HG02973 (cell line): Measurements from ENCODE around the gene EEF1AKMT1.
"Not testable (repeated sequence)": the region's sequence is repeated elsewhere in the genome, so short reads cannot be mapped to it uniquely, and the experiment has no call there.

ENCODE experiments used
- ATAC-seq: cut with Tn5 transposase; IDR thresholded peaks from one replicate; pipeline ENCODE4 v1.9.1; 2021; ENCODE audit warnings: moderate library complexity; ENCODE audit not compliant: unreplicated experiment

EEF1AKMT1 gene

DNA sequence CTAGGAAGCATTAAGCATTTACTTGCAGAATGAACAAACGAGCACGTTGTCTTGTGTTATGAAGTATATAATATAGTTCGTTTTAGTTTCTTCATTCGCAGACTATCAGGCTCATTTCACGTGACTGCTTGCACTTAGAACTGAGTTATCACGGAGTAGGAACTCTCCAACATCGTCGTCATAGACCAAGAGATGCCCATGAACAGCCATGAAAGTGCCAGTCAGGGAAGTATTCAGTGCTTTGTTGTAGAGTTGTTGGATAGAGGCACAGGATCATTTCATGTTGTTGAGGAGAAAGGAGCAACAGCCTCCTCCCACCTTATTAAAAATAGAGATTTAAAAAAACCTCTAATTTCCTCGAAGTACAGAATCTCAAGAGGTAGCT, 71.2 kb downstream of the EEF1AKMT1 start:
- no peak for ATAC-seq

DNA sequence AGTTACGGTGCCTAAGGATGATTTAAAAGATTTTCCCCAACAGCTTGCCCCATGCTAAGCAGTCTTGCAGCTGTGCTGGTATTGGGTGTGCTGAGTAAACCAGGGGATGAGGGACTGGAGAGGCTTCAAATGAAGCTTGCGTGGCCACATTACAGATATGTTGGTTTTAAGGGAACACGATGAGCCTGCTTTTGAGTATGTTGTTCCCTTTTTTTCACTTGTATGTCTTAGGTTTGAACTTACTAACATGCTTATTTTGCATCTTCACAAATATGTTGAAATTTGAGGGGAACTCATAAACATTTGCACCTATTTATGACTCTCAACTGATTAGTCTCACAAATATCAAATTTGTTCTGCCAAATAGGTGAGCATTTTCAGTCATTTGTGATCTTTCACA, 72.3 kb downstream of the EEF1AKMT1 start:
- no peak for ATAC-seq

DNA sequence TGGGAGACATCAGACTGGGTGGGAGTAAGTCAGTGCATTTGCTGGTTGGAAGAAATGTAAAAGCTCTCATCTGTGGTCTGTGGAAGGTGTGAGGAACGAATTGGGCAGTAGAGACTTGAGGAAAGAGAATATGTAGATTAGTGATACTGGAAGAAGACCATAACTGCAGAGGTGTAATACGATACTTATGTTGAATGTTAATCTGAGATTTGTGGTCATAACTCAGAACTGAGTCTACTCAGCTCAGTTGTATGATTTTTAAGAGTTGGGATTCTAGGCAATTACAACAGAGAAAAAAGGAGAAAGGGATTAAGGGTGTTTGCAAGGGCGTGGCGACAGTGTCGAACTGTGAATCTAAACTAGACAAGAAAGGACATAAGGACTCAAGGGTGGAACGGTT, 73.5 kb downstream of the EEF1AKMT1 start:
- no peak for ATAC-seq

DNA sequence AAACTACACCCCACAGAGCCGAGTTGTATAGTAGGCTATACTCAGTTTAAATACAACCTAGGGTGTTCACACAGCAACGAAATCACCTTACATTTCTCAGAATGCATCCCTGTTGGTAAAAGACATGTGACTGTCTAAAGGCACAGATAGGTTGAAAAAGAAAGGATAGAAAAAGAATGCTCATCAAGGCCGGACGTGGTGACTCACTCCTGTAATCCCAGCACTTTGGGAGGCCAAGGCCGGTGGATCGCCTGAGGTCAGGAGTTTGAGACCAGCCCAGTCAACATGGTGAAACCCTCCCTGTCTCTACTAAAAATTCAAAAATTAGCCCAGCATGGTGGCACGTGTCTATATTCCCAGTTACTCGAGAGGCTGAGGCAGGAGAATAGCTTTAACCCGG, 74.0 kb downstream of the EEF1AKMT1 start:
- no peak for ATAC-seq

DNA sequence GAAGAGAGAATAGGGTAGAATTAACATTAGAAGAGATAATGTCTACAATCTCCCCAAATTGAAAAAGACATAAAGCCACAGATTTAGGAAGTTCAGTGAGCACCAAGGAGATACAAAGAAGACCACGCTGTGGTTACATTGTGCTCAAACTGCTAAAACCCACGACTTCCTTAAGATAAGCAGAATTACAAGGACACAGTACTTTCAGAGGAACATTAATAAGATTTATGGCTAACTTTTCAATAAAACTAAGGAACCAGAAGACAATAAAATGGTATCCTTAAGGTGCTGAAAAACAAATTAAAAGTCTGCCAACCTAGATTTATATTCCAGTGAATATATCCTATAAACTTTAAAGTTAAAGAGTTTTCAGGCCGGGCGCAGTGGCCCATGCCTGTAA, 77.7 kb downstream of the EEF1AKMT1 start:
- ATAC-seq, result no peak

DNA sequence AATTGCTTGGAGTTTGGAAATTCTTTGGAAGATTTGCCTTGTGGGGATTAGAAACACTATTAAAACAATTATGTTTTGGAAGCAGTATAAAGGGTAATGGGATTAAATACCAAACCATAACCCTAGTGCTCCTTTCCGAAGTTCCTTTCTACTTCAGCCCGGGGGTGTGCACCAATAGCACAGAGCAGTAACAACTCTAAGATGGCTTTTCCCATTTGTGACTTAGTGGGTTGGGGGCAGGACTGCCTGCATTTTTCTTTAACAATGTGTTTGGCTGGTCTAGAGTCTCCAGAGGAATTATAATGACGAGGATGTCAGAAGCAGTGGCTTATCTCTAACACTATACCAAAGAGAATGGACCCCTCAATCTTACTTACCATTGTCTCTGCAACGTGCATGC, 82.1 kb downstream of the EEF1AKMT1 start:
- ATAC-seq, result no peak

DNA sequence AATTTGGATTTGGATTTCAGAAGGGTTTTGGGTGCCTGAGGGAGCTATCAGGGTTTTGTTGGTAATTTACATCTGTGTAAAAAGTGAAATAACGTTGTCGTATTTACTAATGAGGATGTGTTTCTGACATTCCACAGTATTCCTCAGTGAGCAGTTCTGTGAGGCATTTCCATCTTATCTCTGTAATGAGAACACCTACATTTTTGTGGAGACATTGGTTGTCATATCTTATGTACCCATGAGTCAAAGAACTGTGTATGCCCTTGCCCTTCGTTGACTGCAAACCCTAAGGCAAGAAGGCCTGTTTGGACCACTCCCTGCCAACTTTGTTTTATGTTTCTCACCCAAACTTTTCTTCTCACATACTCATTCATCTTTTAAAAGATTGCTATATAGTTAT, 84.5 kb downstream of the EEF1AKMT1 start:
- no peak for ATAC-seq

DNA sequence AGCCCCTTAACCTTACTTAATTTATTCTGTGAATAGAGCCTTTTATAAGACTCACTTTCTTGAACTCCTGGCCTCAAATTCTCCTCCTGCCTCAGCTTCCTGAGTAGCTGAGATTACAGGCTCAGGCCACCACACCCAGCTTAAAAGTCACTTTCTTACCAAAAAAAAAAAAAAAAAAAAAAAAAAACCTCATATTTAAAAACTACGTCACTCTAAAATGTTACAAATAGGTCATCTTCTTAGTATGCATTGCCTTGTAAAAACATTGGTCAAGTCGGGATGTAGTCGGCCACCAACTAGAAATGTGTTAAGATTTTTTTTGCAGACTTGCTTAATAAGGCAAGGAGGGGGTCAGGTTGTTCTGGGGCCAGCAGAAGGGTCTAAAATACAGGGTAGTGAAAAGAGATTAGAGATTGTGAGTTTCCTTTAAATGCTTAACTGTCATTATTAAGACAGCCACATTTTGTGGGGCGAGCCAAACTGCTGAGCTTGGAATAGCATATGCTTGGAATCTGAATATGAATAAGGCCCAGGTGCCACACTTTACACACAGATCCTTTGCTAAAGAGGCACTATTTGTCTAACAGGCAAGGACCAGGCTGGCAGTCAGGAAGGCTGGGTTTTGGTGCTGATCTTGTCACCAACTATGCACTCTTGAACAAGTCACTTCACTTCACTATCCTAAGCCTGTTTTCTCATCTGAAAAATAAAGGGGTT, 86.7 kb downstream of the EEF1AKMT1 start:
- ATAC-seq, result no peak

DNA sequence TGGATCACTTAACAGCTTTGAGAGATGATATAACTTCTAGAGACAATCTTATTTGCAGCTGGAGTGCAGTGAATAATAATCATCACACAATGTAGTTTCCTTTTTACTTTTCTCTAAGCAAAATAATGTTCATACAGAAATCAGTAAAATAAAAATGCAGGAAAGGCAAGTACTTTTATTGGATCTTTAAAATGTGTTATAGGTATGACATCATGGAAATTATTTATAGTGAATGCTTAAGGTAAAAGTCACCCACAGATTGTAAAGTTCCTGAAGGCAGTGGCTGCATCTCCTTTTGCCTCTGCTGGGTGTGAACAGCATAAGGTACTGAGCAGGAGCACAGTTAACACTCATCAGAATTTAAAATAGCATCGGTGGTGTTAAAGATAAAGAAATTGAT, 87.6 kb downstream of the EEF1AKMT1 start:
- ATAC-seq, result no peak

DNA sequence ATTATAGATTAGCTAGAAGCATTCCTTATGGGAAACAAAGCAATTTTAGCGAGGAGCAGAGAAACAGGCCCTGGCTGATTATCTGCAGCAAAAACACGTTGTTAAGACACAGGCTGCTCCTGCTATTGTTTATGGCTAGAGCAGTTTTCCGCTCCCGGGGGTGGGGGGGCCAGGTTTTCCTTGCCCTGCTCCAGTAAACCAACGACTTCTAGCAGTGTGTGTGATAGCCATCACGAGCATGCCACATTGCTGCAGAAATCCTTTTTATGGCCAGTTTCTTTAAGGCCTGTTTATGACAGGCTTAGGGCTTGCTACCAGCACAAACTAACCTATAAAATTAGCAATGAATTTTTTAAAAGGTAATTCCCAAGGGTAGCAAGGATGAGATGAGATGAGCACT, 88.7 kb downstream of the EEF1AKMT1 start:
- no peak for ATAC-seq

DNA sequence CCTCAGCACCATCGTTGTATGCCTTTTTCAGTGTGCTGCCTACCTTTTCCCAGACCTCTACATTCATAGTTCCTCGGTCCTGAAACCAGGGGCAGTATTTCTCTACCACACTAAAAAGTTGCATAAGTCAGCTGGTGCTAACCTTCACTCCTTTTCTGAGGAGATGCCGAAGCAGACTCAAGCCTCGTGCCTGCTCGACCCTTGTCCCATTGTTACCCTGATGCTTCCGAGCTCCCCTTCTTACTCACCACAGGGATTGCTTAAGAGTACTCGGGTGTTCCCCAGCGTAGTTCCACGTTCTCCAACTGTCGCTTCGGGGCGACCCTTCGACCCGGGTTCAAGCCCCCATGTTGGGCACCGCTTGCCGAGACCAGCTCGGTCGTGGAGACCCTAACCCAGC, 89.2 kb downstream of the EEF1AKMT1 start:
- no peak for ATAC-seq

DNA sequence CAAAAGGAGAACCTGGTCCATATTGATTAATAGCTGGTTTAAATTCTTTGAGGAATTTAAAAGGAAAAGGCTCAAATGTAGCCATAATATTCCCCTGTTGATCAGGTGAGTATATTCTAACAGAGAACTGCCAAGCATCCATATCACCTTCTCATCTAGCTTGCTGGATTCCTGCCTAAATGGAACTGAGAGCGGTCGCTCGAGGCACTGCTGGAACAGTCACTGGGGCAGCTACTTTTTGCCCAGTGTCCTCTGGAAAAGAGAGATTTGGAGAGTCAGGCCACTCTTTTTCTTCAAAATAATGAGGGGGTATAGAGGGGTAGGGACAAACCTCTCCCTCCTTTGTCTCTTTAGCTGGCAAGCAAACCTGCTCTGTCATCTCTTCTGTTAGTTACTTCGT, 89.7 kb downstream of the EEF1AKMT1 start:
- no peak for ATAC-seq

DNA sequence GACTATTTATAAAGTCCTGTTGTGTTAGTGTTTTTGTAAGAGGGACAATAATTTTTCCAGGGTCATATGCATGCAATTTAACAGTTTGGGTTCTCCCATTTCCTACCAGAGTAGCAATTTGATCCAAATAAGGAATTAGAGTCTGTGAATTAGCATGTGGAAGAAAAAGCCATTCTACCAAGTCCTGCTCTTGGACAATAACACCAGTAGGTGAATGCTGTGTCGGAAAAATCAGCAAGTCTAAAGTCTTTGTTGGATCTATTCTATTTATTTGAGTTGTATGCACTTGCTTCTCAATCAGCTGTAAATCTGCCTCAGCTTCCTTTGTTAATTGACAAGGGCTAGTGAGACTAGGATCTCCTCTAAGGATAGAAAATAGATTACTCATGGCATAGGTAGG, 91.7 kb downstream of the EEF1AKMT1 start:
- no peak for ATAC-seq

DNA sequence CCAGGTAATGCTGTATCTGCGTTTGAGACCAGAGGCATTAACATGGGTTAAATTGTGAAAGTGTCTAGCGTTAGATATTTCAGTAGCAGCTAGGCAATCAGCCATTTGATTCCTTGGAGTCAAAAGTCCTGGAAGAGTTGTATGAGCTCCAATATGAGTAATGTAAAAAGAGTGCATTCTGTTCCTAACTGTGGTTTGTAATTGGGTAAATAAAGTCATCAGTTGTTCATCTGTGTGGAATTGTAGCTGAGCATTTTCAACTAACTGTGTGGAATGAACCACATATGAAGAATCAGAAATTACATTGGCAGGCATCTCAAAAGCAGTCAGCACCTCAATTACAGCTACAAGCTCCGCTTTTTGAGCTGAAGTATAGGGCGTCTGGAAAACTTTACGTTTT, 92.3 kb downstream of the EEF1AKMT1 start:
- not testable (repeated sequence) for ATAC-seq

DNA sequence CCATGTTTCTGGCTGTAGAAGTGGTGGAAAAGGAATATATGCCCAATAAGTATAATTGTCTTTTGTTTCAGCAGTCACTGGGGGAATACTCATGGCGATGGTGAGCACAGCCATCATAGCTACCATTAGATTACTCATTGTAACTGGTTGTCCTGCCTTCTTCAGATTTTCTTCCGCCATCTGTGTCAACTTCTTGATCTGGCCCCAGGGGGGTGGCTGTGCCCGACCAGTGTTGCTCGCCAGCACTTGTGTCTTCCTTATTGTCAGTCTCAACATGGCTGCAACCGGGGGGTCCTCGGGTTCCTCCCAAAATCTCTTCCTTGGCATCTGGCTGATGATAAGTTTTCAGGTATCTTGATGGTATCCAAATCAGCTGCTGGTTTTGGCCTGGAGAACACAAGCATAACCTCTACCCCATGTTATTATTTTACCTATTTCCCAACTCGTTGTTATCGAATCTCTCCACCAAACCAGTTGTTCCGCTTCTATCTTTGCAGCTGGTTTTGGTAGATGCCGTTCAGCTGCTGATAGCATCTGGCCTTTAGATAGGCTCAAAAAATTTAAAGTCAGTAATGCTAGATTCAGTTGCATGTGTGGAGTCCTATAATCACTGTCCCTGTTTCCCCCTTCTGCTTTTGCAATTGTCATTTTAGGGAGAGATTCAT, 93.2 kb downstream of the EEF1AKMT1 start:
- ATAC-seq, result no peak

DNA sequence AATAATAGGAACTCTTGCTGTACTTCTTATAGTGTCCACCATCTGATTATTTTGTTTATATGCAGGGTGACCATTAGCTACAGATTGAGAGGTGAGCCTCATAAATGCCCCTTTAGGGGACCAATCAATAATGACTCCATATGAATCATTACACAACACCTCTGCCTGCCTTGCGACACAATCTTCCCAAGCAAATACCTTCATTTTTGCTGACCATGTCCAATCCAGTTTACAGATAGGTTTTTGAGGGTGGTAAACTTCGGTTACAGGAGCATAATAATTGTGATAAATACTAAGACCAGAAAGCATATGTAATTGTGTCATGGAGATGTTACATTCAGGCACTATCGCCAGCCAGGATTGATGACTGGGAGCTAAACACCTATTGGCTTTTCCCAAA, 93.9 kb downstream of the EEF1AKMT1 start:
- no peak for ATAC-seq
